ENCODE results near the gene PIK3CB.
A peak's percentile ranks its signal among the peaks of the same experiment; 100 is the strongest.
"Not testable (repeated sequence)": the region's sequence is repeated elsewhere in the genome, so short reads cannot be mapped to it uniquely, and the experiment has no call there.

PIK3CB gene

DNA sequence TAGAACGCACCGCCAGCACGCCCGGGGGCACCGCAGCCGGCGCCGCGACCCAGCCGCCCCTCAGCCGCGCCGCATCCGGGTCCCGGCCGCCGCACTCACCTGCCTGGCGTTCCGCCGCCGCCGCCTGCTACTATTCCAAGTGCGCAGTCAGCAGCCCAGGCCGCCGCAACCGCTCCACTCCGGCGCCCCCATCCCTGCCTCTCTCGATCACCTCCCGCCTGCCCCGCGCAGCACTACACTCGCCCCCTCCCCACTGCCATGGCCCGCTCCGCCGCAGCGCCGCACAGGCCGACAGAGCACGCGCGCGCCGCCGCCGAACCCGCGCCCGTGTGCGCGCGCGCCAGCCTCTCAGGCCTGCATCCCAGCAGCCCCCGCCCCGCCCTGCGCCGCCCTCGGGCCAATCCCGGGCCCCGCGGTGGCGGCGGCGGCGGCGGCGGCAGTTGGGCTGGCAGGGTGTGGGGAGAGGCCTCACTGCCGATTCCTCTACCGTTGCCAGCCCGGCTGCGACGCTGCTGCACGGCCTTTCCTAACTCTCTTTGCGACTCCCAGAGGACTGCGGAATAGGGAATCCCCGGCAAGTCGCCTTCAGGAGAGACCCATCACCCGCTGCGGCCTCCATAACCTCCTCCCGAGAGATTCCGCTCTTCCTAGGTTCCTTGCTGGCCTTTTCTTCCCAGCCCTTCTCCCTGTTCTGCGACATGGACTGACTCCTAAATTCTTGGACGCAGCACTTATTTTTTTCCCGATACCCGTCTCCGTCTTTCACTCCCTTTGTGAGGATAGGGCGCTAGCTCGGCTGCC lies at the start of gene PIK3CB:
Gene PIK3CB (minus strand): TSS at position 333 of the 801 bp plus-strand sequence. CDS start 75,585 bp downstream, outside the sequence.
- peak; percentile 88 to 91 for DNase-seq

DNA sequence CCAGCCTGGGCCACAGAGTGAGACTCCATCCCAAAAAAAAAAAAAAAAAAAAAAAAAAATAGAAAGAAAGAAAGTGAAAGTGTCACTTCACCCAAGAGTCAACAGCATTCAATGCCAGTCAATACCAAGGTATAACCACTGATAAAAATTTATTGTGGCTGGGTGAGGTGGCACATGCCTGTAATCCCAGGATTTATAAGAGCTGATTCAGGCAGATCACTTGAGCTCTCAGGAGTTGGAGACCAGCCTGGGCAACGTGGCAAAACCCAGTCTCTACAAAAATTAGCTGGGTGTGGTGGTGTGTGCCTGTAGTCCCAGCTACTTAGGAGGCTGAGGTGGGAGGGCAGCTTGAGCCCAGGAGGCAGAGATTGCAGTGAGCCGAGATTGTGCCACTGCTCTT lies 46.5 kb upstream of the PIK3CB start:
- DNase-seq, result no peak

DNA sequence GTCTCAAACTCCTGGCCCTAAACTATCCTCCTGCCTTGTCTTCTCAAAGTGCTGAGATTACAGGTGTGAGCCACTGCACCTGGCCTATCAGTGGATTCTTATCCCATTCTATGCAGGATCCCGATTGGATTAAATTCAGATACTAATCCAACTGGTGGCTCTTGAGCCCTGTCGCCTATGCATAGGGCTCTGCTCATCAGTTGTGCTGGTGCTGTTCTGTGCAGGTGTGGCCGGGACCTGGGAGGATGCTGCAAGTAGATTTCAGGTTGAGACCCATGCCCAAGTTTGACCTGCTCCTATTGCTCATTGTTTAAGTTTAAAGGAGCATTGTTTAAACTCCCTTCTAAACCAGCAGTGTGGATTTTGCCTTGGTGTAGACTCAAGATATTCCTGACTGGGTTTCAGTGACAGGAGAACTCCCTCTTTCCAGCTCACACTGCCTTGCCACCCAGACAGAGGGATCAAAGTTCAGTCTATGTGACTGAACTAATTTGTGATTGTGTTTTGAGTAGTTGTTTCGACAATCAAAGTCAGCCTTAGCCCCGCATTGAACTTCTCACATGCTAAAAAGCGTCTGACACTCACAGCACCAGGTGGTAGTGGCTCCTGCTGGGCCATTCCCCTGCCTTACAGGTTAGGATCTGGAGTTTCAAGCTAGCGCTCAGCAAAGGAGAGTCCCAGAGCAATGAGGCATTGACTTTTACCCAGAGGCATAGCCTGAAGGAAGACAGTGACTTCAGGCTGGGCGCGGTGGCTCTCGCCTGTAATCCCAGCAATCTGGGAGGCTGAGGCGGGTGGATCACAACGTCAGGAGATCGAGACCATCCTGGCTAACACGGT lies 45.0 kb upstream of the PIK3CB start:
- no peak for DNase-seq

DNA sequence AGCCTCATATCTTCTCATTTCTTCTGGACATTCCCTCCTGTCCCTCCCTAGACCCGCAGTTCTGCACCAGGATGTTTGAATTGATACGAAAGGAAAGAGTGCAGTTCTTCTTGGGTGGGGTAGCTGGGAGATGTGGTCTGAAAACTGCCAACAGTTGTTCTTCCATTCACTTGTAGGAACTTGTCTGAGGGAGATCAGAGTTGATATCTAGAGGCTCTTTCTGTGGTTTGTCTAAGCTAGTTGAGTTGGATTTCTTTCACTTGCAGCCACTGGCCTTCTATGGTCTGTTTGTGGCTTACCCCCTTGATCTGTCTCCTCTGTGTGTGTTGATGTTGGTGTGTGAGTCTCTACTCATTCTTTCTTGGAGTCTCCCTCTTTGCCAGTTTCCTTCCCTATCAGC lies 42.5 kb upstream of the PIK3CB start:
- no peak for DNase-seq

DNA sequence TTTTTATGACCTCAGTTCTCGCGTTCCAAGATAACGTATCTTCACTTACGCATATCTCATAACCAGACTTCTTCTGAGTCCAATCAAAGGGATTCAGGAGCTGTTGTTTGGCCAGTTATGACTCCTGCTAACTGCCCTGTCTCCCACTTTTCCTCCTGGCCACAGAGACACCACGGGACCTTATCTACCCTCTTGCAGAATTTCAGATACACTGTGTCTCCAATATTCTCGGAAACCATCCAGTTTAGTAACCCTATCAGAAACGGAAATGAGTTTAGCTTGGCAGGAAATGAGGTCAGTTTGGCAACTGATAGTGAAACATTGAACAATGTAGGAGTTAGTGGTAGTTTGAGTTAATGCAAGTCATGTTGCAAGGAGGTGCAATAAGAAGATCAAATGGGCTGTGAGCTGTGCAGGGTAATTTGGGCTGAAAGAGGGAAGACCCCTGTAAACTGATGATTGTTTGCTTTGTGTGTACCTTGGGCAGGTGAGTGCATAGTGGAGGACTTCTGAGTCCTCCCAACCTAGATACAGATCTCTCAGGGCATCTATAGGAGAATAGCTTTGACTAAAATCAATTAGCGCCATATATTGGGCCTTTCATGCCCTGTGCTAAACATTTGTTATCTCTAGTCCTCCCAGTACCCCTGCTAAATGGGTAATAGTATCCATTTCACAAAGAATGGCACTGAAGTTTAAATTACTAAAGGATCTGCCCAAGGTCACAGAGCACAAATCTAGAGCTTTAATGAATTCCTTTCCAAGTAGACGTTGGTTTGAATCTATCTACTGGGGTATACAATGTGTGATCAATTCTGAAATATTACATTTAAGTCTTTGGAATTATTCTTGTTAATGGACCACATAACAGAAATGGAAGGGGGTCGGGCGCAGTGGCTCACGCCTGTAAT lies 41.3 kb upstream of the PIK3CB start:
- peak; percentile 22 to 27 for DNase-seq

DNA sequence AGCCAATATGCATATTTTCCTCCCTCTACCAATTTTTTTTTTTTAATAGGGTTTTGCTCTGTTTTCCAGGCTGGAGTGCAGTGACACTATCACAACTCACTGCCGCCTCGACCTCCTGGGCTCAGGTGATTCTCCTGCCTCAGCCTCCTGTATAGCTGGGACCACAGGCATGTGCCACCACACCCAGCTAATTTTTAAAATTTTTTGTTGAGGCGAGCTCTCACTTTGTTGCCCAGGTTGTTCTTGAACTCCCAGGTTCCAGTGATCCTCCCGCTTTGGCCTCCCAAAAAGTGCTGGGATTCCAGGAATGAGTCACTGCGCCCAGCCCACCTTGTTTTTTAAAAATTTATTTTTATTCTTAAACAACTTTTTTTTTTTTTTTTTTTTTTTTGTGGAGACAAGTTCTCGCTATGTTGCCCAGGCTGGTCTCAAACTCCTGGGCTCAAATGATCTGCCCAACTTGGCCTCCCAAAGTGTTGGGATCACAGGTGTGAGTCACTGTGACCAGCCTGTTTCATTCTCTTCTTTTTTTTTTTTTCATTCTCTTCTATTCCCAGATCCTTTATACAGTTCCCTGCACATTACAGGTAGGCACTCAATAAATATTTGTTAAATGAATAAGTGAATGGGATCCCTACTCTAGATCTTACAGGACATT lies 40.5 kb upstream of the PIK3CB start:
- no peak for DNase-seq

DNA sequence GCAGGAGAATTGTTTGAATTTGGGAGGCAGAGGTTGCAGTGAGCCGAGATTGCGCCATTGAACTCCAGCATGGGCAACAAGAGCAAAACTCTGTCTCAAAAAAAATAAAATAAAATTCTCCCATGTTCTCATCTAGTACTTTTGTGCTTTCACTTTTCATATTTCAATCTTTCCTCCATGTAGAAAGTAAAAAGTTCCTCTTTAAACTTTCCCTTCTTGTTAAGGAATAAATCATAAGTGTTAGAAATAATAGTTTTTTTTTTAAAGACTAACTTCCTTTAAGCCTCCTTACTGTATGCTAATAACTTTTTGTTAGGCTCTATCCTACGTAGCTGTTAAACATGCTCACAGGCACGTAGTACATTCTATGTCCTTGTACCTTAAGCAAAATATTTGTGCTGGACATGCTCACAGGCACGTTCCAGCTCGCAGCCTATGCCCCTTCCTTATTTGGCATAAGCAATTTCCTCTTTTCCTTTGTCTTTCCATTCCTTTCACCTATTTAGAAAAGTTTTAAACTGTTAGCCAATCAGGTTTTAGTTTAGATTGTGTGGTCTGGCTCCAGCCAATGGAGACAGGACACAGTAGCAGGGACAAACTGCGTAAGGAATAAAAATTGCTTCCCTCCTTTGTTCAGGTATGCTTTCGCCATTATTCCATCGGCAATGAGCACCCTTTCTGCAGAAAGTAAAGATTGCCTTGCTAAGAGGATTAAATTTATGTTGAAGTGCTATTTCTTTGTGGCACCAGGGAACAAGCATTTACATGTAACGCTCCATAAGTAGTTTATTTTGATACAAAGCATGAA lies 38.9 kb upstream of the PIK3CB start:
- DNase-seq, result no peak

DNA sequence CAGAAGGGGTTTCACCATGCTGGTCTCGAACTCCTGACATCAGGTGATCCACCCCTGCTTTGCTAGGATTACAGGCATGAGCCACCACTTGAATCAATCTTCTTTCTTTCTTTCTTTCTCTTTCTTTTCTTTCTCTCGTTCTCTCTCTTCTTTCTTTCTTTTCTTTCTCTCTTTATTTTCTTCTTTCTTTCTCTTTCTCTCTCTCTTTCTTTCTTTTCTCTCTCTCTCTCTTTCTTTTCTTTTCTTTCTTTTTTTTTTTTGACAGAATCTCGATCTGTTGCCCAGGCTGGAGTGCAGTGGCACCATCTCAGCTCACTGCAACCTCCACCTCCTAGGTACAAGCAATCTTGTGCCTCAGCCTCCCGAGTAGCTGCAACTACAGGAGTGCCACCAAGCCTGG lies 37.9 kb upstream of the PIK3CB start:
- DNase-seq, result no peak

DNA sequence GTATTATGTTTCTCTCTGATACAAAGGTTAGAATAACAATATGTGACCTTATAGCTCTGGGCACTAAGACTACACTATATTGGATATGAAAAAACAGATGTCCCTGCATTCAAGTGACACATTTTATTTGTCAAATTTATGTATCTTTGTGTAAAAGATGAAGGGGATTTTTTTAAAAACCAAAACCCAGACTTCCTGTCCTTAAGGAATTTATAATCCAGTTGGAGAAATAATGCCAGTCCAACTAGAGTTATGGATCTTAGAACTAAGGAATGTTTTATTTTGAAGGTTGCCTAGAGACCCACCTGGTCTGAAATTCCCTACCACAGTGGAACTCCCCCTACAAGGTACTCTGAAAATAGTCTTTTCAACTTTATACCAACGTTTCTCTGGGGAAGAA lies 33.3 kb upstream of the PIK3CB start:
- no peak for DNase-seq

DNA sequence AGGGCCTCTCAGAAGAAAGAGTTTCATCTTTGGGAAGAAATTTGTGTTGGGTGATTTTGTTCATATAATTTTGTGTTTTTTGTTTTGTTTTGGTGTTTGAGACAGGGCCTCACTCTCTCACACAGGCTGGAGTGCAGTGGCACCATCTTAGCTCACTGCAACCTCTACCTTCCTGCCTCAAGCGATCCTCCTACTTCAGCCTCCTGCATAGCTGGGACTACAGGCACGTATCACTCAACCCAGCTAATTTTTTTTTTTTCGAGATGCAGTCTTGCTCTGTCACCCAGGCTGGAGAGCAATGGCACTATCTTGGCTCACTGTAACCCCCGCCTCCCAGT lies 29.0 kb upstream of the PIK3CB start:
- no peak for DNase-seq

DNA sequence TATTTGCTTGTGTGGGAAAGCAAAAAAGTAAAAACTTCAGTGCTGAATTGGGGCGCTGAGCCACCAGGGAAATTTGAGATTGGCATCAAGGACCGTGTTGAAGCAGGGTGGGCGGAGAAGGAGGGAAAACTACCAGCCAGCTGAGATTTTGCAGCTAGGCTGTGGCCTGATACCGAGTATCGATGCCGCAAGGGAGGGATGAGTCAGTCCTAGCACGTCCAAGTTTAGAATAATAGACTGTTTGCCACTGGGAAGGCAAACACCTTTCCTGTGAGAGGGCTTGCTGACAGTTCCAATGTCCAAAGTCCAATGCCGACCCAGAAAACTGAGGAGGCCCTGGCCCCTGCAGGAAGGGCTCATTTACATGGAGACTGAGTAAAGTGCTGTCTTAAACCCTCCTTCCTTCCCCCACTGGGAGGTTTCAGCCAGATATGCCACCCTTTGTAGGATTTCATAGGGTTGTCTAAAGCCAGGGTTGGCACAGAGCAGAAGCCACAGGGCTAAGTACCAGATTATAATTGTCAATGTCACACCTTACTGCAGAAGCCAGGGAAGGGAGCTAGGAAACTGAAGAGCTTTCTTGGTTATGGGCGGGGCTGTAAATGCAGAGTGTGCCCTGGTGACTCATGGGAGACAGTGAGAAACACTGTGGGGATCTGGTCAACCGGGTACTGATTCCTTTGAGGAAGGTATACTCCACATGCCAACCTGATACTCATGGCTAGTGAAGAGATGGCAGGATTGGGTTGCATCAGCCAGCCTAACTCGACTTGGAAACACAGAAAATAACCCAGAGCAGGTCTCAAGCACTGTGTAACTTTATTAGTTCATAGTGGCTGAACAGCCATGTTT lies 28.4 kb upstream of the PIK3CB start:
- peak in 1 of 2 experiments; percentile 18 for DNase-seq

DNA sequence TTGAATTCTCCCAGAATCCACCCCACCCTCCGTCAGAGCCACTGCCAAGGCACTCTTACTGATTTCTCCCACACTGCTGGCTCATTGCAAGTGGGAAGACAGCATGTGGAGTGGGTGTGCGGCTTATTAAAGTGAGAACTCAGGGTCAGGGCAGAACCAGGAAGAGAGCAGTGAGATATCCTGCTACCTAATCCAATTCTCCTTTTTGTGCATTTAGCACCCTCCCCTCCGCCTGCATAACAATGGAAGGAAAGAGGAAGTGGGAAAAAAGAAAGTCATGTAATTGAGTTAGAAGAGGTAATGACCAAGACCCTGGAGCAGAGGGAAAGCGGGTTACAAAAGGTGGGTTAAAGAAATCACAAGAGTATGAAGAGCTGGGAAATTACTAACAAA lies 27.8 kb upstream of the PIK3CB start:
- DNase-seq, result no peak

DNA sequence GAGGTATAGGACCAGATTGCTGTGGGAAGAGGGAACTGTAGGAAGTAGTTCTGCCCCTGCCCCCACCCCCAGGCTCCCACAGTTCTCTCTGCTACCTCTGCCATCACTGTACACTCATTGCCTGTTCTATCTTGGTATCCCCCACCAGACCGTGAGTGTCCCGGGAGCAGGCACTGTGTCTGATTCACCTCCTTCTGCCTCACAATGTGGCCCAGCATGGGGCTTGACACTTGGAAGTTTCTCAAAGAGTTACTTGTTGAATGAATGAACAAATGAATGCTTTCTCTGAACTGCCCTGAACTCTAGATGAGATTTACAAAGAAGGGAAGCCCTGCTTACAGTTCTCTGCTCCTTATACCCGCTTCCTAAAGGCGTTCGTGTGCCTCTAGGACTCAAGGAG lies 27.1 kb upstream of the PIK3CB start:
- no peak for DNase-seq

DNA sequence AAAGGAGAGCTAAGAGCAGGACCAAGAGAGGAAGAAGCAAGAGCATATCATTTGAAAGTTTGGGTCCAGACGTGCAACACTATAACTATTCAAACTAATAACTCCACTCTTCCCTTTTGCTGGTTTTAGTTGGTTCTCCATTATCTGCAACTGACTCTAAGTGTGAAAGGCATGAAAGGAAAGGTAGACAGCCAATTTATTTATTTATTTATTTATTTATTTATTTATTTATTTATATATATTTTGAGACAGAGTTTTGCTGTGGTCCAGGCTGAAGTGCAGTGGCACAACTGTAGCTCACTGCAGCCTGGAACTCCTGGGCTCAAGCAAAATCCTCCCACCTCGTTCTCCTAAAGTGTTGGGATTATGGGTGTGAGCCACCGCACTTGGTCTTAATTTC lies 22.1 kb upstream of the PIK3CB start:
- DNase-seq, result no peak

DNA sequence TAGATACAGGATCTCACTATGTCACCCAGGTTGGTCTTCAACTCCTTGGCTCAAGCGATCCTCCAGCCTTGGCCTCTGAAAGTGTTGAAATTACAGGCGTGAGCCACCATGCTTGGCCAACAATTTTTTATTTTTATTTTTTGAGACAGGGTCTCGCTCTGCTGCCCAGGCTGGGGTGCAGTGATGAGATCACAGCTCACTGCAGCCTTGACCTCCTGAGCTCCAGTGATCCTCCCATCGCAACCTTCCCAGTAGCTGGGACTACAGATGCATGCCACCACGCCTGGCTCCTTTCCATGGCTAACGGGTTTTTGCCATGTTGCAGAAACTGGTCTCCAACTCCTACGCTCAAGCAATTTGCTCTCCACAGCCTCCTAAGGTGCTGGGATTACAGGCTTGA lies 20.2 kb upstream of the PIK3CB start:
- no peak for DNase-seq

DNA sequence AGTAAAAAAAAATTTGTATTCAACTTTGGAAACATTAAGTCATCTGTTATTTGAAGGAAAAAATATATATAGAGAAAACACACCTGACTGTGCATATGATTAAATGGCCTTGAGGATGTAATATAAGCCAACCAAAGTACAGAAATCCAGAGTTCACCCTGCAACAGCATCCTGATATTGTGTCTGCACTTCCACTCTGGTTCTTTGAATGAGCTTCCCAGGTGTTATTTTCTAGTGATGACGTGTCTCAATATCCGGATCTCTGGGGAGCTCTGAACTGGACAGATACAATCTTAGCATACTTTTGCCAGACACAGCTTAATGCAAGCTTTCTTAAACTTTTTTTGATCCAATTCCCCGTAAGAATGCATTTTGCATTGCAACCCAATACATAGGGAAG lies 19.5 kb upstream of the PIK3CB start:
- no peak for DNase-seq

DNA sequence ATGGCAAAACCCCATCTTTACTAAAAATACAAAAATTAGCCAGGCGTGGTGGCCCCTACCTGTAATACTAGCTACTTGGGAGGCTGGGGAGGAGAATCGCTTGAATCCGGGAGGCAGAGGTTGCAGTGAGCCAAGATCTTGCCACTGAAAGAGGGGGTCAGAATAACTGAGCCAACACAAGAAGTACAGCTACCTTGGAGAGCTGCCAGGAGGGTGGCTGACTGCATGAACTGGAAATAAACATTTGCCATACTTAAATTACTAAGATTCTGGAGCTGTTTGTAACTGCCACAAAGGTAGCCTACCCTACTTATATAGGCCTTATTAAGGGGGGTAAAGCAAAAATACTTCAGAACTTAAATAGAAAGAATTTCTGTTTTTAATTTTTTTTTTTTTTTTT lies 15.4 kb upstream of the PIK3CB start:
- DNase-seq, result no peak

DNA sequence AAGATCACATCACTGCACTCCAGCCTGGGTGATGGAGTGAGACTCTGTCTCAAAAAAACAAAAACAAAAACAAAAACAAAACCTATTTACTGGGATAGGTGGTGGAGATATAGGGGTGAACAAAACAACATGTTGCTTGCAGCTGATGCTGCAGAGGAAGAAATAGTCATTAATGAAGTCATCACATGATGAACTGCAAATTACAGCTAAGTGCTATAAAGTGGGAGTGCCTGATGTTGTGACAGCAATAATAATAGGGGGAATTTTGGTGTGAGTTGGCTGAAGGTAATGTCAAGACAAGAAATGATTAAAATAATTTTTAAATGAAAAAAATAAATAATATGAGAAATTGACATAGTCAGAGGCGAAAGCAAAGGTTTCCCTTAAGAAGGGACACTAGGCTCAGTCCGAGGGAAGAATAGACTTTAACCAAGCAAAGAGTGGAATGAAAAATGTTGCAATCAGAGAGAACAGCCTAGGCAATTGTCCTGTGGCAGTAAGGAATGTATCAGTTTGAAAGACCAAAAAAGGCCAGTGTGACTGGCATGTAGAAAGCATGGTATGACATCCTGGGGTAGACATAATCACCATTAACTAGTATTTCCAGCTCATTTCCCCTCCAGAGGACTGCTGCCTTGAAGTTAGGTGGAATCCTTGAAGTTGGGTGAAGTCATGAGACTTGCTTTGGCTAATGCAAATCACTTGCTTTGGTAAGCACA lies 14.7 kb upstream of the PIK3CB start:
- DNase-seq, result no peak

DNA sequence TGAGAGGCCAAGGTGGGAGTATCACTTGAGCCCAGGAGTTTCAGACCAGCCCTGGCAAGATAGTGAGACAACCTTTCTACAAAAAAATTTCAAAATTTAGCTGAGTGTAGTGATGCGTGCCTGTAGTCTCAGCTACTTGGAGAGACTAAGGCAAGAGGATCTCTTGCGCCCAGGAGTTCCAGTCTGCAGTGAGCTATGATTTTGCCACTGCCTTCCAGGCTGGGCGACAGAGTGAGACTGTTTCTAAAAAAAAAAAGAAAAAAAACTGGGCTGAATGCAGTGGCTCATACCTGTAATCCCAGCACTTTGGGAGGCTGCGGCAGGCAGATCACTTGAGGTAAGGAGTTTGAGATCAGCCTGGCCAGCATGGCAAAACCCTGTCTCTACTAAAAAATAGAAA lies 14.0 kb upstream of the PIK3CB start:
- DNase-seq, result no peak

DNA sequence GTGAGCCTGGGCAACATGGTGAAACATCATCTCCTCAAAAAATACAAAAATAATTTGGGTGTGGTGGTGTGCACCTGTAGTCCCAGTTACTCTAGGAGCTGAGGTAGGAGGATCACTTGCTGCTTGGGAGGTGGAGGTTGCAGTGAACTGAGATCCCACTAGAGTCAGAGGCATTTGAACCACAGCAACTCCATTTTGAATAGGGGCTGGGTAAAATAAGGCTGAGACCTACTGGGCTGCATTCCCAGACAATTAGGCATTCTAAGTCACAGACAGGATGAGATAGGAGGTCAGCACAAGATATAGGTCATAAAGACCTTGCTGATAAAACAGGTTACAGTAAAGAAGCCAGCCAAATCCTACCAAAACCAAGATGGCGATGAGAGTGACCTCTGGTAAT lies 12.1 kb upstream of the PIK3CB start:
- DNase-seq, result not testable (repeated sequence)

All from activated T-cell treated with anti-CD3 and anti-CD28 coated beads, Interleukin-2, amount 50 U/mL, for 48 hours (primary cell).